HEK293 (cell line): ENCODE results near the gene WHRN.

Experiments used
- SALL2 ChIP-seq: fragments of 450-650 bp; formaldehyde crosslinking; IDR thresholded peaks from 2 replicates; pipeline ENCODE4 v1.5.0; 2017; ENCODE audit warnings: missing biosample characterization, mild to moderate bottlenecking, missing genetic modification characterization, borderline replicate concordance
- SETDB1 ChIP-seq: IDR thresholded peaks from one replicate; pipeline ENCODE4 v1.6.1; 2017; ENCODE audit warnings: mild to moderate bottlenecking, low read length, moderate library complexity, mixed read lengths; ENCODE audit not compliant: insufficient read length
- WT1 ChIP-seq: fragments of 450-650 bp; formaldehyde crosslinking; IDR thresholded peaks from 2 replicates; pipeline ENCODE4 v1.5.1; 2016; ENCODE audit warnings: missing biosample characterization, missing genetic modification characterization
- ZEB2 ChIP-seq: fragments of 450-650 bp; formaldehyde crosslinking; IDR thresholded peaks from 2 replicates; pipeline ENCODE4 v1.5.1; 2016; ENCODE audit warnings: missing biosample characterization, missing genetic modification characterization
- ZNF138 ChIP-seq: fragments of 450-650 bp; formaldehyde crosslinking; IDR thresholded peaks from 2 replicates; pipeline ENCODE4 v1.5.1; 2016; ENCODE audit warnings: missing biosample characterization, missing genetic modification characterization, borderline replicate concordance
- ZNF146 ChIP-seq: fragments of 450-650 bp; formaldehyde crosslinking; IDR thresholded peaks from 2 replicates; pipeline ENCODE4 v1.5.1; 2016; ENCODE audit warnings: missing biosample characterization, missing genetic modification characterization
- ZNF157 ChIP-seq: fragments of 450-650 bp; formaldehyde crosslinking; IDR thresholded peaks from 2 replicates; pipeline ENCODE4 v1.5.1; 2016; ENCODE audit warnings: missing biosample characterization, missing genetic modification characterization
- ZNF214 ChIP-seq: fragments of 450-650 bp; formaldehyde crosslinking; IDR thresholded peaks from 2 replicates; pipeline ENCODE4 v1.5.1; 2017; ENCODE audit warnings: missing biosample characterization, mild to moderate bottlenecking, missing genetic modification characterization, borderline replicate concordance
- ZNF501 ChIP-seq: fragments of 450-650 bp; formaldehyde crosslinking; IDR thresholded peaks from 2 replicates; pipeline ENCODE4 v1.5.1; 2016; ENCODE audit warnings: missing biosample characterization, missing genetic modification characterization
- ZNF747 ChIP-seq: fragments of 450-650 bp; formaldehyde crosslinking; IDR thresholded peaks from 2 replicates; pipeline ENCODE4 v1.5.1; 2016; ENCODE audit warnings: missing biosample characterization, missing genetic modification characterization
- TF ChIP-seq, protein P1 (sequence below): fragments of 450-650 bp; formaldehyde crosslinking; IDR thresholded peaks from 2 replicates; pipeline ENCODE4 v1.5.1; 2016; ENCODE audit warnings: missing biosample characterization, missing genetic modification characterization
- TF ChIP-seq, protein P2 (sequence below): fragments of 450-650 bp; formaldehyde crosslinking; IDR thresholded peaks from 2 replicates; pipeline ENCODE4 v1.5.1; 2016; ENCODE audit warnings: missing biosample characterization, missing genetic modification characterization

DNA sequence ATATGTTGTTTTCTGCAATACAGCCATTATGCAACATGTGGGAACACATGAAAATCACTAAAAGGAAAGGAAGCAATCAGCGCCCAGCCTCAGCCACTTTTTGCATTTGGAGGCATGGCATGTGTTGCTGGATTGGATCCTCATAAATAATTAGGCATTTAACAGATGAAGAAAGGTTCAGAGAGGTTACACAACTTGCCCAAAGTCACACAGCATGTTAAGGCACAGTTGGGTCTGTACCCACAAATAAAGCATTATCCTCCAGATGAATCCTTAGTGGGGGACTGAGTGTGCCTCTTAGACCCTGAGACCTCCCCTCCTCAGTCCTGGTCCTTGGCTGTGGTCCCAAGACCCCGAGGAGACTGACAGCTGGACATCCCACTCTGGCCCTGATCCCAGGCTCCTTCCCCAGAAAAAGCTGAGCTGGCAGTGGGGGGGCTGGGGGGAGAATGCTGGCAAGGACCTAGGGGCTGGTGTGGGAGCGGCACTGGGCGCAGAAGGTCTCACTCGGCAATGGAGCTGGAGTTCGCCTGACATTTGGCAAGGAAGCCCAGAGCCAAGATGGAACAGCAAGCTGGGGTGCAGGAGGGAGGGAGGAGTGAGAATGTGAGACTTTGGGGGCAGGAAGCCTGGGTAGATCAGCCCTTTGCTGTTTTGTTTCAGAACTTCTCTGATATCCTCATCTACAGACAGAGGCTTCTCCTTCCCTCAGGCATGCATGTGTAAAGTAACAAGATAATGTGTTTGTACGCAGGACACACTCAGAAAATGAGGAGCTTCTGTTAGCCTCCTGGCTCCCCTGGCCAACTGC, 110.5 kb downstream of the WHRN start:
- TF ChIP-seq ZNF214 (tag by site-specific recombination), result no peak
- TF ChIP-seq SETDB1, result no peak
- TF ChIP-seq, protein P1, sequence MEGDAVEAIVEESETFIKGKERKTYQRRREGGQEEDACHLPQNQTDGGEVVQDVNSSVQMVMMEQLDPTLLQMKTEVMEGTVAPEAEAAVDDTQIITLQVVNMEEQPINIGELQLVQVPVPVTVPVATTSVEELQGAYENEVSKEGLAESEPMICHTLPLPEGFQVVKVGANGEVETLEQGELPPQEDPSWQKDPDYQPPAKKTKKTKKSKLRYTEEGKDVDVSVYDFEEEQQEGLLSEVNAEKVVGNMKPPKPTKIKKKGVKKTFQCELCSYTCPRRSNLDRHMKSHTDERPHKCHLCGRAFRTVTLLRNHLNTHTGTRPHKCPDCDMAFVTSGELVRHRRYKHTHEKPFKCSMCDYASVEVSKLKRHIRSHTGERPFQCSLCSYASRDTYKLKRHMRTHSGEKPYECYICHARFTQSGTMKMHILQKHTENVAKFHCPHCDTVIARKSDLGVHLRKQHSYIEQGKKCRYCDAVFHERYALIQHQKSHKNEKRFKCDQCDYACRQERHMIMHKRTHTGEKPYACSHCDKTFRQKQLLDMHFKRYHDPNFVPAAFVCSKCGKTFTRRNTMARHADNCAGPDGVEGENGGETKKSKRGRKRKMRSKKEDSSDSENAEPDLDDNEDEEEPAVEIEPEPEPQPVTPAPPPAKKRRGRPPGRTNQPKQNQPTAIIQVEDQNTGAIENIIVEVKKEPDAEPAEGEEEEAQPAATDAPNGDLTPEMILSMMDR (tag by site-specific recombination), result no peak
- TF ChIP-seq ZNF138, result no peak
- TF ChIP-seq ZNF146 (tag by site-specific recombination), result no peak
- TF ChIP-seq ZNF747, result no peak
- TF ChIP-seq ZNF157 (tag by site-specific recombination), result no peak
- TF ChIP-seq ZNF501 (tag by site-specific recombination), result no peak
- TF ChIP-seq ZEB2 (tag by site-specific recombination), result no peak
- TF ChIP-seq, protein P2, sequence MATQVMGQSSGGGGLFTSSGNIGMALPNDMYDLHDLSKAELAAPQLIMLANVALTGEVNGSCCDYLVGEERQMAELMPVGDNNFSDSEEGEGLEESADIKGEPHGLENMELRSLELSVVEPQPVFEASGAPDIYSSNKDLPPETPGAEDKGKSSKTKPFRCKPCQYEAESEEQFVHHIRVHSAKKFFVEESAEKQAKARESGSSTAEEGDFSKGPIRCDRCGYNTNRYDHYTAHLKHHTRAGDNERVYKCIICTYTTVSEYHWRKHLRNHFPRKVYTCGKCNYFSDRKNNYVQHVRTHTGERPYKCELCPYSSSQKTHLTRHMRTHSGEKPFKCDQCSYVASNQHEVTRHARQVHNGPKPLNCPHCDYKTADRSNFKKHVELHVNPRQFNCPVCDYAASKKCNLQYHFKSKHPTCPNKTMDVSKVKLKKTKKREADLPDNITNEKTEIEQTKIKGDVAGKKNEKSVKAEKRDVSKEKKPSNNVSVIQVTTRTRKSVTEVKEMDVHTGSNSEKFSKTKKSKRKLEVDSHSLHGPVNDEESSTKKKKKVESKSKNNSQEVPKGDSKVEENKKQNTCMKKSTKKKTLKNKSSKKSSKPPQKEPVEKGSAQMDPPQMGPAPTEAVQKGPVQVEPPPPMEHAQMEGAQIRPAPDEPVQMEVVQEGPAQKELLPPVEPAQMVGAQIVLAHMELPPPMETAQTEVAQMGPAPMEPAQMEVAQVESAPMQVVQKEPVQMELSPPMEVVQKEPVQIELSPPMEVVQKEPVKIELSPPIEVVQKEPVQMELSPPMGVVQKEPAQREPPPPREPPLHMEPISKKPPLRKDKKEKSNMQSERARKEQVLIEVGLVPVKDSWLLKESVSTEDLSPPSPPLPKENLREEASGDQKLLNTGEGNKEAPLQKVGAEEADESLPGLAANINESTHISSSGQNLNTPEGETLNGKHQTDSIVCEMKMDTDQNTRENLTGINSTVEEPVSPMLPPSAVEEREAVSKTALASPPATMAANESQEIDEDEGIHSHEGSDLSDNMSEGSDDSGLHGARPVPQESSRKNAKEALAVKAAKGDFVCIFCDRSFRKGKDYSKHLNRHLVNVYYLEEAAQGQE (tag by site-specific recombination), result no peak
- TF ChIP-seq WT1 (tag by site-specific recombination), result no peak
- no peak for TF ChIP-seq SALL2 (tag by site-specific recombination)
